Measurements from ENCODE around the gene FAM13C. TPM values are rescaled to one million over a fixed set of nuclear protein-coding genes. Genes with fewer than 3 reads are reported as not detected.

The FAM13C gene
- total and polyA plus RNA-seq, 2 of the 13 experiments (the other 11 are each of a cell fraction or from before 2014, with no cell fraction given) = 0.07 to 0.26 TPM

- Histone ChIP-seq H3K4me1 (ENCODE audit: insufficient read depth, low read length) (no peaks in the 10 kb centered on the region), H3K4me3 (replicated peaks in 1 of 3; ENCODE audit: insufficient read depth in 1 of 3, low read depth in 2 of 3, low read length in 3 of 3) (no peak overlapping the region), H3K79me2 (ENCODE audit: insufficient read depth, low read length) (no peaks in the 10 kb centered on the region), H4K20me1 (ENCODE audit: insufficient read depth, low read length) (no peaks in the 10 kb centered on the region), H3K27ac (ENCODE audit: extremely low read length, insufficient read depth, low read length) (no peak overlapping the region), H3K27me3 (ENCODE audit: control insufficient read depth in 1 of 2, insufficient read depth in 2 of 2, low read length in 2 of 2) (no peaks in the 10 kb centered on the region; a peak in 1 of 5 replicates), H3K36me3 (replicated peaks in 1 of 2; ENCODE audit: control insufficient read depth in 1 of 2, insufficient read depth in 2 of 2, low read length in 2 of 2) (no peaks in the 10 kb centered on the region), H3K9me3 (ENCODE audit: low read length) (no peaks in the 10 kb centered on the region), H3K4me2 (ENCODE audit: low read depth, low read length) (no peak overlapping the region), H2AFZ (ENCODE audit: low read length) (no peak overlapping the region), H3K9ac (ENCODE audit: insufficient read depth, low read depth, low read length) (no peak overlapping the region)
- DNase-seq (ENCODE audit: low spot score) (no peak), ATAC-seq (no peak), FAIRE-seq (no peak)
- BruUV-seq (replicated peaks) = no TSS peak
- intact Hi-C loops (cut with micrococcal nuclease; ENCODE audit: unreplicated experiment) (no loop called here), in situ Hi-C loops (cut with HindIII; ENCODE audit: extremely low pct_ligation_motif_present, low pct_unique_long_range_greater_than_20kb) (no loop called here)
- 6% methylated on average over 3 of the region's 3 CpGs for WGBS (ENCODE audit: low lambda C conversion rate)
- ChIA-PET CTCF (ENCODE audit: low intra/inter-chr PET ratio, low total read pairs) (no interaction called here), POLR2A (no interaction called here)
- TF ChIP-seq GMEB1 (CRISPR knock-in tag; IDR thresholded peaks at IDR 0.05; ENCODE audit: borderline replicate concordance) (no peak), ZNF569 (CRISPR knock-in tag; IDR thresholded peaks at IDR 0.05; ENCODE audit: borderline replicate concordance) (no peak), CHD2 (IDR thresholded peaks at IDR 0.05; ENCODE audit: low read depth, low read length) (no peak), ISX (CRISPR knock-in tag; conservative IDR thresholded peaks at IDR 0.05) (no peak), GLI4 (CRISPR knock-in tag; IDR thresholded peaks at IDR 0.05; ENCODE audit: borderline replicate concordance) (no peak), ZNF788 (CRISPR knock-in tag; IDR thresholded peaks at IDR 0.05; ENCODE audit: borderline replicate concordance) (no peak), SNAPC4 (CRISPR knock-in tag; IDR thresholded peaks at IDR 0.05) (no peak), ZNF280D (CRISPR knock-in tag; IDR thresholded peaks at IDR 0.05) (no peak), SP4 (CRISPR knock-in tag; IDR thresholded peaks at IDR 0.05) (no peak), PLRG1 (conservative IDR thresholded peaks at IDR 0.05) (no peak), ZNF580 (CRISPR knock-in tag; IDR thresholded peaks at IDR 0.05; ENCODE audit: borderline replicate concordance, low read depth) (no peak), POLR2A (IDR thresholded peaks at IDR 0.05; ENCODE audit: insufficient read depth in 1 of 2, low read depth in 2 of 2, low read length in 2 of 2) (no peak), TEF (CRISPR knock-in tag; IDR thresholded peaks at IDR 0.05) (no peak), KMT2B (CRISPR knock-in tag; IDR thresholded peaks at IDR 0.05) (no peak), PHF5A (CRISPR knock-in tag; IDR thresholded peaks at IDR 0.05; ENCODE audit: low read depth, unreplicated experiment) (no peak)
These were observed 14.5 kb upstream of the FAM13C start for GRCh38 chr10:59376846-59377245.

Data from HepG2 (cell line).